Neural cell (in vitro differentiated cells): Measurements from ENCODE around the gene LRRC4B. TPM values are rescaled to one million over a fixed set of nuclear protein-coding genes. Genes with fewer than 3 reads are reported as not detected.

Experiments used
- H2AFZ ChIP-seq: fragments of 200-600, 300-800 bp; sonication (generic), shearing (Covaris generic); 2 replicates; pipeline ENCODE4 v1.6.0; 2014; ENCODE audit warnings: low read depth, mild to moderate bottlenecking, antibody characterized with exemption, low read length, moderate library complexity
- H3F3A ChIP-seq: fragments of 200-600 bp; shearing (Covaris generic); 2 replicates; pipeline ENCODE4 v1.6.1; 2016; ENCODE audit warnings: mild to moderate bottlenecking, moderate library complexity, mixed read lengths, antibody characterized with exemption, low read length; ENCODE audit not compliant: insufficient read depth, poor library complexity, severe bottlenecking
- H3K27ac ChIP-seq: fragments of 200-600, 300-800 bp; sonication (generic), shearing (Covaris generic); 2 replicates; pipeline ENCODE4 v1.5.1; 2014; ENCODE audit warnings: mild to moderate bottlenecking, low read length, moderate library complexity
- H3K27me3 ChIP-seq: fragments of 300-800, 200-600 bp; sonication (generic), shearing (Covaris generic); 2 replicates; pipeline ENCODE4 v1.6.0; 2014; ENCODE audit warnings: mild to moderate bottlenecking, low read depth, low read length, moderate library complexity; ENCODE audit not compliant: insufficient read depth
- H3K36me3 ChIP-seq: fragments of 300-800, 200-600 bp; sonication (generic), shearing (Covaris generic); 2 replicates; pipeline ENCODE4 v1.5.1; 2014; ENCODE audit warnings: mild to moderate bottlenecking, antibody characterized with exemption, low read length, moderate library complexity; ENCODE audit not compliant: insufficient read depth
- H3K4me2 ChIP-seq: fragments of 300-800, 200-600 bp; sonication (generic), shearing (Covaris generic); 2 replicates; pipeline ENCODE4 v1.6.0; 2014; ENCODE audit warnings: mild to moderate bottlenecking, low read length
- H3K4me3 ChIP-seq: fragments of 300-800, 200-600 bp; sonication (generic), shearing (Covaris generic); 2 replicates; pipeline ENCODE4 v1.5.1; 2014; ENCODE audit warnings: mild to moderate bottlenecking, low read length, moderate library complexity
- H3K79me2 ChIP-seq: fragments of 200-600 bp; shearing (Covaris generic); replicated peaks from 2 replicates; pipeline ENCODE4 v1.6.0; 2014; ENCODE audit warnings: mild to moderate bottlenecking, low read length, moderate library complexity; ENCODE audit not compliant: insufficient read depth
- H3K9ac ChIP-seq: fragments of 300-800, 200-600 bp; sonication (generic), shearing (Covaris generic); 2 replicates; pipeline ENCODE4 v1.6.1; 2016; ENCODE audit warnings: mild to moderate bottlenecking, low read length, mixed read lengths
- H3K9me2 ChIP-seq: fragments of 200-600 bp; shearing (Covaris generic); 2 replicates; pipeline ENCODE4 v1.6.1; 2016; ENCODE audit warnings: mild to moderate bottlenecking, low read length, mixed read lengths; ENCODE audit not compliant: insufficient read depth
- H3K9me3 ChIP-seq: fragments of 200-600, 300-800 bp; sonication (generic), shearing (Covaris generic); 2 replicates; pipeline ENCODE4 v1.6.1; 2016; ENCODE audit warnings: mild to moderate bottlenecking, mixed run types, low read length, moderate library complexity, mixed read lengths
- H4K20me1 ChIP-seq: fragments of 200-600 bp; shearing (Covaris generic); 2 replicates; pipeline ENCODE4 v1.6.1; 2016; ENCODE audit warnings: mild to moderate bottlenecking, mixed run types; ENCODE audit not compliant: insufficient read depth
- CTCF ChIP-seq: fragments of 450-650 bp; IDR thresholded peaks from 2 replicates; pipeline ENCODE4 v1.5.1; 2014; ENCODE audit warnings: antibody characterized with exemption, mild to moderate bottlenecking, moderate library complexity; ENCODE audit not compliant: poor library complexity, severe bottlenecking
- EP300 ChIP-seq: fragments of 450-650 bp; conservative IDR thresholded peaks from 2 replicates; pipeline ENCODE4 v1.6.1; 2014; ENCODE audit warnings: antibody characterized with exemption, mild to moderate bottlenecking, moderate library complexity; ENCODE audit not compliant: poor library complexity, severe bottlenecking
- EZH2 ChIP-seq: fragments of 200-600, 300-800 bp; shearing (Covaris generic), sonication (generic); IDR thresholded peaks from 2 replicates; pipeline ENCODE4 v1.6.1; 2014; ENCODE audit warnings: antibody characterized with exemption, low read length, borderline replicate concordance, mild to moderate bottlenecking; ENCODE audit not compliant: insufficient read depth, poor library complexity, severe bottlenecking
- MXI1 ChIP-seq: fragments of 450-650 bp; conservative IDR thresholded peaks from 2 replicates; pipeline ENCODE4 v1.6.1; 2014; ENCODE audit warnings: antibody characterized with exemption, mild to moderate bottlenecking; ENCODE audit not compliant: poor library complexity, severe bottlenecking
- POLR2AphosphoS5 ChIP-seq: IDR thresholded peaks from 2 replicates; pipeline ENCODE4 v1.6.1; 2012
- RAD21 ChIP-seq: fragments of 450-650 bp; conservative IDR thresholded peaks from 2 replicates; pipeline ENCODE4 v1.6.1; 2014; ENCODE audit warnings: antibody characterized with exemption, mild to moderate bottlenecking, moderate library complexity
- SMC3 ChIP-seq: fragments of 450-650 bp; conservative IDR thresholded peaks from 2 replicates; pipeline ENCODE4 v1.6.1; 2014; ENCODE audit warnings: antibody characterized with exemption, mild to moderate bottlenecking, moderate library complexity; ENCODE audit not compliant: poor library complexity
- TAF1 ChIP-seq: IDR thresholded peaks from 2 replicates; pipeline ENCODE4 v1.6.1; 2012; ENCODE audit warnings: low read depth
- polyA plus RNA-seq: library from polyadenylated mRNA; depleted of rRNA; stranded (reverse); fragments of >200 nt; gene quantifications from 2 replicates; pipeline ENCODE4 v1.2.3, GENCODE V29; 2014
- TF ChIP-seq, protein P1 (sequence below): IDR thresholded peaks from 2 replicates; pipeline ENCODE4 v1.6.1; 2012; ENCODE audit warnings: borderline replicate concordance

The LRRC4B gene
- polyA plus RNA-seq, 1 donor from 2014 or later: 83.1 TPM

GRCh38 chr19:50569938-50570540, 1.8 kb upstream of the LRRC4B start:
- Histone ChIP-seq H3K4me3 (no peak overlapping the region), H2AFZ (no peak overlapping the region), H3K36me3 (no peaks in the 10 kb centered on the region), H3K9ac (no peak overlapping the region), H3K27ac (no peak overlapping the region), H3K9me2 (no peaks in the 10 kb centered on the region), H4K20me1 (peaks cover 14% of the 10 kb centered on the region), H3K27me3 (no peaks in the 10 kb centered on the region), H3K4me2 (no peak overlapping the region), H3K79me2 (peaks cover 24% of the 10 kb centered on the region), H3K9me3 (no peaks in the 10 kb centered on the region), H3F3A (peaks cover 5% of the 10 kb centered on the region)
- no peak for TF ChIP-seq SMC3
- TF ChIP-seq TAF1: no peak
- TF ChIP-seq, protein P1, sequence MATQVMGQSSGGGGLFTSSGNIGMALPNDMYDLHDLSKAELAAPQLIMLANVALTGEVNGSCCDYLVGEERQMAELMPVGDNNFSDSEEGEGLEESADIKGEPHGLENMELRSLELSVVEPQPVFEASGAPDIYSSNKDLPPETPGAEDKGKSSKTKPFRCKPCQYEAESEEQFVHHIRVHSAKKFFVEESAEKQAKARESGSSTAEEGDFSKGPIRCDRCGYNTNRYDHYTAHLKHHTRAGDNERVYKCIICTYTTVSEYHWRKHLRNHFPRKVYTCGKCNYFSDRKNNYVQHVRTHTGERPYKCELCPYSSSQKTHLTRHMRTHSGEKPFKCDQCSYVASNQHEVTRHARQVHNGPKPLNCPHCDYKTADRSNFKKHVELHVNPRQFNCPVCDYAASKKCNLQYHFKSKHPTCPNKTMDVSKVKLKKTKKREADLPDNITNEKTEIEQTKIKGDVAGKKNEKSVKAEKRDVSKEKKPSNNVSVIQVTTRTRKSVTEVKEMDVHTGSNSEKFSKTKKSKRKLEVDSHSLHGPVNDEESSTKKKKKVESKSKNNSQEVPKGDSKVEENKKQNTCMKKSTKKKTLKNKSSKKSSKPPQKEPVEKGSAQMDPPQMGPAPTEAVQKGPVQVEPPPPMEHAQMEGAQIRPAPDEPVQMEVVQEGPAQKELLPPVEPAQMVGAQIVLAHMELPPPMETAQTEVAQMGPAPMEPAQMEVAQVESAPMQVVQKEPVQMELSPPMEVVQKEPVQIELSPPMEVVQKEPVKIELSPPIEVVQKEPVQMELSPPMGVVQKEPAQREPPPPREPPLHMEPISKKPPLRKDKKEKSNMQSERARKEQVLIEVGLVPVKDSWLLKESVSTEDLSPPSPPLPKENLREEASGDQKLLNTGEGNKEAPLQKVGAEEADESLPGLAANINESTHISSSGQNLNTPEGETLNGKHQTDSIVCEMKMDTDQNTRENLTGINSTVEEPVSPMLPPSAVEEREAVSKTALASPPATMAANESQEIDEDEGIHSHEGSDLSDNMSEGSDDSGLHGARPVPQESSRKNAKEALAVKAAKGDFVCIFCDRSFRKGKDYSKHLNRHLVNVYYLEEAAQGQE: no peak
- no peak for TF ChIP-seq EZH2
- no peak for TF ChIP-seq RAD21
- no peak for TF ChIP-seq POLR2AphosphoS5
- no peak for TF ChIP-seq MXI1
- TF ChIP-seq EP300: no peak
- TF ChIP-seq CTCF: no peak

- Histone ChIP-seq H3K27ac (peak overlapping the region; percentile 37), H3K9ac (peak overlapping the region; percentile 84), H3K4me3 (peak overlapping the region; percentile 87), H3K9me2 (no peaks in the 10 kb centered on the region), H3K9me3 (no peaks in the 10 kb centered on the region), H3K27me3 (no peaks in the 10 kb centered on the region), H3K4me2 (no peak overlapping the region), H3K36me3 (no peaks in the 10 kb centered on the region), H3F3A (peaks cover 5% of the 10 kb centered on the region), H3K79me2 (peaks cover 34% of the 10 kb centered on the region), H2AFZ (no peak overlapping the region), H4K20me1 (peaks cover 24% of the 10 kb centered on the region)
- TF ChIP-seq, protein P1: no peak
- TF ChIP-seq RAD21: no peak
- TF ChIP-seq SMC3: no peak
- TF ChIP-seq EP300: no peak
- TF ChIP-seq EZH2: no peak
- no peak for TF ChIP-seq CTCF
- TF ChIP-seq TAF1: no peak
- TF ChIP-seq MXI1: no peak
- TF ChIP-seq POLR2AphosphoS5: no peak
Observed at GRCh38 chr19:50568728-50569698, 778 bp upstream of the LRRC4B start.
